SK-N-MC (cell line): ENCODE data around the gene BICDL1.

Source experiments
- DNase-seq: peaks from one replicate; pipeline ENCODE4 v3.0.0-alpha.2; 2011; ENCODE audit warnings: low read depth, low spot score
- H3K27ac ChIP-seq: fragments of 200-600 bp; sonication (generic); 2 replicates; pipeline ENCODE4 v1.5.1; 2016; ENCODE audit warnings: mixed run types
- H3K36me3 ChIP-seq: fragments of 200-600 bp; sonication (generic); 2 replicates; pipeline ENCODE4 v1.6.1; 2017; ENCODE audit warnings: antibody characterized with exemption, low read length, mixed read lengths; ENCODE audit not compliant: insufficient read depth
- H3K4me3 ChIP-seq: fragments of 200-600 bp; sonication (generic); 2 replicates; pipeline ENCODE4 v1.5.1; 2016
- H3K9ac ChIP-seq: fragments of 200-600 bp; sonication (generic); 2 replicates; pipeline ENCODE4 v1.8.0; 2017; ENCODE audit warnings: mixed run types, mixed read lengths; ENCODE audit not compliant: insufficient read length
- H3K9me3 ChIP-seq: fragments of 200-600 bp; sonication (generic); 2 replicates; pipeline ENCODE4 v1.6.1; 2017; ENCODE audit warnings: low read depth, mild to moderate bottlenecking, antibody characterized with exemption, low read length, moderate library complexity, mixed read lengths
- EZH2 ChIP-seq: fragments of 200-600 bp; sonication (generic); IDR thresholded peaks from one replicate; pipeline ENCODE4 v1.6.1; 2017; ENCODE audit warnings: antibody characterized with exemption
- FOXP2 ChIP-seq: optimal IDR thresholded peaks from 2 replicates; pipeline ENCODE3; 2011; ENCODE audit warnings: mild to moderate bottlenecking, moderate library complexity; ENCODE audit not compliant: insufficient read depth; ENCODE audit errors: extremely low read length, control extremely low read depth
- POLR2AphosphoS5 ChIP-seq: IDR thresholded peaks from 2 replicates; pipeline ENCODE4 v1.6.1; 2012; ENCODE audit warnings: mild to moderate bottlenecking, low read depth, low read length, borderline replicate concordance

The BICDL1 gene

DNA sequence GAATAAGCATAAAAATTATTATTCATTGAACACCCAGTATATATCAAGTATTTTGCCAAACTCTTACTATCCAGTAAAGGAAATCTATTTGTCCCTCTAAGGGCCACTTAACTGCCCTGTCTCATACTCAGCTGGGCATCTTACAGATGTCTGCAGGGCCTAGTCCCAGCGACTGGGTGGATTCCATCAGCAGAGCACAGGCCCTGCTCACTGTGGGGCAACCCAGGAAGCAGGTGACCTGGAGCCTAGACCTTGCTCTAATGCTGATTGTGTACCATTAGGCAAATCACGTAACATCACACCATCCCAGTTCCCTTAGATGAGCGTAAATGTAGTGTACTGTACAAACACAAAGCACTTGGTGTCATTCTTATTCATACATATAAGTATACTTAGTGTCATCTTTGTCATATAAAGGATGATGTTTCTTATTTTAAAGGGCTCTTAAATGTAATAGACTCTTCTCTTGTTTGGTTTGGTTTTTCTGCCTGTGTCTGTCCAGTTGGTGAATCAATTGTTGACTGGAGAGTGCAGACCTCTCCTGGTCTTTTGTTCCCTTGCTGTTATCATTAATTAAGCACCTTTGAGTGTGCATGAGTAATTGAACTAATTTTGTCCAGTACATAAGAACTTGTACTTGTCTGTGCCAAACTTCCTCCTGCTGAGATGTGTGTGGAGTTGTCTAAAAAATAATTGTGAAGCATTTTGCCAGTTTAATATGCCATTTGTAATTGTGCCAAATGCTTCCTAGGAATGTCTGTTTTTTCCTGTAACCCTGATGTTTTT lies 78.2 kb downstream of the BICDL1 start:
- Histone ChIP-seq H3K4me3 (no peak overlapping the region), H3K27ac (no peak overlapping the region), H3K36me3 (no peaks in the 10 kb centered on the region), H3K9me3 (no peaks in the 10 kb centered on the region), H3K9ac (no peak overlapping the region)
- no peak for DNase-seq
- TF ChIP-seq EZH2 (no peak), POLR2AphosphoS5 (no peak), FOXP2 (no peak)

DNA sequence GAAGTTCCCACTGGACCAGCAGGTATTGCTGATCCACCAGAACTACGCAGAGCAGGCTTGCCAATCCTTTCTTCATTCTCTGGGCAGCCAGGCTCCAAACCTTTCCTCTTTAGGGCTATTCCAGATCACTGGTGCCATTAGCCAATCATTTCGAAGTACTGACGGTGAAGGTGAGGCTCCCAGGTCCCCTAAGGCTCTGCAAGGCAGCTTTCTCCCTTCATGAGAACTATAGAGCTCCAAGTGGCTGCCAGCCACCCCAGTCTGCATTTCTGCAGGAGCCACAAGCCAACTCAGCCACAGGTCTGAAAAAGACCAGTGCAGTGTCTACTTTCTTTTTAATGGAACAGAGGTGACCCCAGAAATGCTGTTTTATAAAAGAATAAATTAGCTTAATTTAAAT lies 78.9 kb downstream of the BICDL1 start:
- no peaks in the 10 kb centered on the region for H3K36me3 ChIP-seq
- H3K9ac ChIP-seq, result no peak overlapping the region
- H3K4me3 ChIP-seq, result no peak overlapping the region
- no peaks in the 10 kb centered on the region for H3K9me3 ChIP-seq
- no peak for TF ChIP-seq EZH2
- no peak for TF ChIP-seq FOXP2
- TF ChIP-seq POLR2AphosphoS5, result no peak
- H3K27ac ChIP-seq, result no peak overlapping the region
- DNase-seq, result no peak

DNA sequence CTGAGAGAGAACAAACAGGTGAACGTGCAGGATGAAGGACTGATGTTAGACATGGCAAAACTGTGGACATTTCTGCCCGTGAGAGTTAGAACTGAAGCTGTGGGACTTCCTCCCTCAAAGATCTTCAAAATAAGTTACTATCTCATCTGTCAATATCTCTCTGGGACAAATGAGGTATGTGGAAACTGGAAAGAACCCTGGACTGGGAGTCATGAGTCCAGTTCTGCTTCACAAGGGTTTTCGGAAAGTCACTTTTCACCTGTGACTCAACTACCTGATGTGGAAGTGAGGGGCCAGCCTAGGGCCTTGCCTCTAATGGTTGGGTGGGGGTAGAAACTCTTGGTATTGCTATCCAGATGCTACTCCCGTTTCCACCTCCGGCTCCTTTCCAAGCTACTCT lies 80.2 kb downstream of the BICDL1 start:
- H3K27ac ChIP-seq, result no peak overlapping the region
- H3K9ac ChIP-seq, result no peak overlapping the region
- H3K4me3 ChIP-seq, result no peak overlapping the region
- no peaks in the 10 kb centered on the region for H3K9me3 ChIP-seq
- no peaks in the 10 kb centered on the region for H3K36me3 ChIP-seq
- no peak for DNase-seq
- TF ChIP-seq EZH2 (no peak), FOXP2 (no peak), POLR2AphosphoS5 (no peak)

DNA sequence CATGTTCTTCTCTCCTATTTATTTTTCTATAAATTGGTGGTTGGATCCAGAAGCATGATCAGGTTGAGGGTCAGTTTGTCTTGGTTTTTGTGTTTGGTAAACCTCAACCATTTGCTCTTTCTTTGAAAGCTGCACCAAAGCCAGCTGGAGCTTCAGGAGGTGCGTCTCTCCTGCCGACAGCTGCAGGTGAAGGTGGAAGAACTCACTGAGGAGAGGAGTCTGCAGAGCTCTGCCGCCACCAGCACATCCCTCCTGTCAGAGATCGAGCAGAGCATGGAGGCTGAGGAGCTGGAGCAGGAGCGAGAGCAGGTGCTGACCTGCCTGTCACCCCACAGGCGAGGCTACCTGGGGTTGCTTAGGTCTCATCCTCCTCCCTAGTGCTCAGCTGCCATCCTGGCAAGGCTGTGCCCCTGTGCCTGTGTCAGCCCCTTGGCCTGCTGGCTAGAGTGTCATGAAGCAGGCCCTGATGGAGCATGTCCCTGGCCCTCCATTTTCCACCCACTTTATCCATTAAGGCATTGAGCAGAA lies 82.5 kb downstream of the BICDL1 start:
- H3K27ac ChIP-seq, result no peak overlapping the region
- TF ChIP-seq FOXP2, result no peak
- TF ChIP-seq POLR2AphosphoS5, result no peak
- no peak overlapping the region for H3K4me3 ChIP-seq
- no peak overlapping the region for H3K9ac ChIP-seq
- no peak for DNase-seq
- no peaks in the 10 kb centered on the region for H3K36me3 ChIP-seq
- H3K9me3 ChIP-seq, result no peaks in the 10 kb centered on the region

DNA sequence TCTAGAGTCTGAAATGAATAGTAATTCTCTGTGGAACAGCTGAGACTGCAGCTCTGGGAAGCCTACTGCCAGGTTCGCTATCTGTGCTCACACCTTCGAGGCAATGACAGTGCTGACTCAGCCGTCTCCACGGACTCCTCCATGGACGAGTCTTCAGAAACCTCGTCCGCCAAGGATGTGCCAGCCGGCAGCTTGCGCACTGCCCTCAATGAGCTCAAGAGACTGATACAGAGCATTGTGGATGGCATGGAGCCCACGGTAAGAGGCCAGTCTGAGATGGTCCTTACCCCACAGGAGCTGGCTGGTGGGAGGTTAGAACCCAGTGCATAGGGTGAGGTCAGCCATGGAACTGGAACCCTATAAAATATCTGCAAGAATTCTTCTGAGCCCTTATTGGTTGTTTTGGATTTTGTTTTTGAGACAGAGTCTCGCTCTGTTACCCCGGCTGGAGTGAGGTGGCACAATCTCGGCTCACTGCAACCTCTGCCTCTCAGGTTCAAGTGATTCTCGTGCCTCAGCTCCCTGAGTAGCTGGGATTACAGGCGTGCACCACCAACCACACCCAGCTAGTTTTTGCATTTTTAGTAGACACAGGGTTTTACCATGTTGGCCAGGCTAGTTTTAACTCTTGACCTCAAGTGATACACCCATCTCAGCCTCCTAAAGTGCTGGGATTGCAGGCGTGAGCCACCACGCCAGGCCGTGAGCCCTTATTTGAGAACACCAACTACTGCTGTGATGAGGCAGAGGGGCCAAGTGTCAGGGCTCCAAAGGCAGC lies 83.6 kb downstream of the BICDL1 start:
- no peaks in the 10 kb centered on the region for H3K9me3 ChIP-seq

DNA sequence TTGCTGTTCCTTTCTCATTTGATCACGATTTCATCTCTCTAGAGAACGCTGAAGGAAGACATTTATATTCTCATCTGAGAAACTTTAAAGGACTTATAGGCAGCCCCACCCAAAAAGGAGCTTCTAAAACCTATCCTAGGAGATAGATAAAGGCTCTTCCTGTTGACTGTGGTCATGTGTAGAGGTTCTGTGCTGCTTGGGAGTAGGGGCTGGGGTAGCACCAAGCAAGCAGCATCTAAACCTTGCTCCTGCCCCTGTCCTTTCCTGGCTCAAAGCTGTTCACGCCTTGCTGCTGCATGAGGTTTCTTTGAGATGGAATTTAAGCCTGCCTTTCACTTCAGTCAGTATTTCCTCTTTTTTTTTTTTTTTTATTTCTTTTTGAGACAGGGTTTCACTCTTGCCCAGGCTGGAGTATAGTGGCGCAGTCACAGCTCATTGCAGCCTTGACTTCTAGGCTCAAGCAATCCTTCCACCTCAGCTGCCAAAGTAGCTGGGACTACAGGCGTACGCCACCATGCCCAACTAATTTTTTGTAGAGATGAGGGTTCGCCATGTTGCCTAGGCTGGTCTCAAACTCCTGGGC lies 86.1 kb downstream of the BICDL1 start:
- H3K27ac ChIP-seq, result no peak overlapping the region
- no peak for DNase-seq
- no peaks in the 10 kb centered on the region for H3K36me3 ChIP-seq
- H3K9ac ChIP-seq, result no peak overlapping the region
- no peaks in the 10 kb centered on the region for H3K9me3 ChIP-seq
- no peak for TF ChIP-seq EZH2
- TF ChIP-seq FOXP2, result no peak
- TF ChIP-seq POLR2AphosphoS5, result no peak
- no peak overlapping the region for H3K4me3 ChIP-seq

More for the DNA sequence above, 83.6 kb downstream of the BICDL1 start:
- no peak overlapping the region for H3K27ac ChIP-seq
- H3K4me3 ChIP-seq, result no peak overlapping the region
- TF ChIP-seq FOXP2 (no peak), EZH2 (no peak)
- DNase-seq, result no peak
- no peak overlapping the region for H3K9ac ChIP-seq
- no peaks in the 10 kb centered on the region for H3K36me3 ChIP-seq

DNA sequence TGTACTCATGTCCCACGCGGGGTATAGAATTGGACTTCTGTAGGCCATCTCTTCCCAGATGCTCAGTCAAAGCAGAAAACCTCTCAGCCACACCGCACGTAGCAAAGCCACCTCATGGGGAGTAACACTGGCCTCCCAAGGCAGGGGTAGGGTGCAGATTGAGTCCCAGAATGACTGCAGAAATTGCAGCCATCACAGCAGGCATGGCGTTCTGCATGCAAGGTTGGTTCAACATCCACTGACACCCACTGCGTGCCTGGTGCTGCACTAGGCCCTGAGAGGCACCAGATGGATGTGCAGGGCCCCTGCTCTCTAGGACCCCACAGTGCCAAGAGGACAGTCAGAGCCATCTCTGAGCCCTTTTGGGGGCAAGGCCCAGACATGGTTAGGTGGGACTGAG lies 87.6 kb downstream of the BICDL1 start:
- H3K9me3 ChIP-seq, result no peaks in the 10 kb centered on the region
- H3K9ac ChIP-seq, result no peak overlapping the region
- no peak for DNase-seq
- TF ChIP-seq POLR2AphosphoS5, result no peak
- H3K36me3 ChIP-seq, result no peaks in the 10 kb centered on the region
- H3K4me3 ChIP-seq, result no peak overlapping the region
- no peak overlapping the region for H3K27ac ChIP-seq

DNA sequence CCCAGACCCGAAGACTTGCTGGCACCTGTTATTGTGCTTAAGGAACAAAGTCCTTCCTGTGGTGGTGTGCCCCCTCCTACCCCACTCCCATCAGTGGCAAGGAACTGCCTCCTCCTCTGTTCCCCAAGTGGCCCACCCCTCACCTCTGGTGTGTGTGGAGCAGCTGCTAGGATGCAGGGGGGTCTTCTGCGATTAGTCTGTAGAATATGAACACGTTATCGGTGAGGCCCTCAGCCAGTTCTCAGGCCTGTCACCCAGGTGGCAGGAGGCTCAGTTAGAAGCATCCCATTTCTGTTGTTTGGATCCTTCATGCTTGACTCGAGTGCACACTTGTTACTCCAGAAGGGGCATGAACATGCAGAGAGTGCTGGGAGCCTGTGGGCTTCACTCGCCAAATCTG lies 88.2 kb downstream of the BICDL1 start:
- Histone ChIP-seq H3K36me3 (no peaks in the 10 kb centered on the region), H3K9ac (no peak overlapping the region), H3K27ac (no peak overlapping the region), H3K9me3 (no peaks in the 10 kb centered on the region), H3K4me3 (no peak overlapping the region)
- TF ChIP-seq FOXP2, result no peak
- no peak for TF ChIP-seq EZH2
- TF ChIP-seq POLR2AphosphoS5, result no peak
- DNase-seq, result no peak

DNA sequence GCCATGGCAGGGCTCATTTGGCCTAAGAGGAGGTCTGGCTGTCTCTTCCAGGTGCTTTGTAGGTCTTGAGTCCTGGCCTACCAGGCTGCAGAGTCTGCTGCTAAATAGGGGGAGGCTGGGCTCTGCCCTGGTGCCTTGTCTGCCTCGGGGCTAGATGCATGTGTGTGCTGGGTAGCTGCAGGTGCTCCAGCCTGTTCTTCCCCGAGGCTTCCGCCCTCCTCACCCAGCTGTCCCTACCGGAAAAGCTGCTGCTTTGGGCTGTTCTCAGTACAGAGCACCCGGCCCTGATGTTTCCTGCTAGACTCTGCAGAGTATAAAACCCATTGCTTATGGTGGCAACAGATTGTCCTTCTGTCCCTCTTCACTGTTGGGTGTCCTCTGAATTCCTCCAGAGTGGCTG lies 89.8 kb downstream of the BICDL1 start:
- no peak overlapping the region for H3K9ac ChIP-seq
- no peak overlapping the region for H3K4me3 ChIP-seq
- H3K36me3 ChIP-seq, result no peaks in the 10 kb centered on the region
- DNase-seq, result no peak
- no peak overlapping the region for H3K27ac ChIP-seq
- no peaks in the 10 kb centered on the region for H3K9me3 ChIP-seq
- TF ChIP-seq FOXP2, result no peak
- no peak for TF ChIP-seq POLR2AphosphoS5
- no peak for TF ChIP-seq EZH2
